Inflammatory macrophage treated with lipopolysaccharide for 4 hours (primary cell): ENCODE data around the gene PHLDB2.
"Not testable (repeated sequence)": the region's sequence is repeated elsewhere in the genome, so short reads cannot be mapped to it uniquely, and the experiment has no call there.

ENCODE experiments used
- DNase-seq: peaks from one replicate; pipeline ENCODE4 v3.0.0-alpha.2; 2020

The PHLDB2 gene

GRCh38 chr3:111859061-111859973 lies at the start of gene PHLDB2:
Gene PHLDB2 (plus strand): TSS chr3:111859265. CDS start chr3:111884078, 24,813 bp downstream.
- DNase-seq, result no peak

DNA sequence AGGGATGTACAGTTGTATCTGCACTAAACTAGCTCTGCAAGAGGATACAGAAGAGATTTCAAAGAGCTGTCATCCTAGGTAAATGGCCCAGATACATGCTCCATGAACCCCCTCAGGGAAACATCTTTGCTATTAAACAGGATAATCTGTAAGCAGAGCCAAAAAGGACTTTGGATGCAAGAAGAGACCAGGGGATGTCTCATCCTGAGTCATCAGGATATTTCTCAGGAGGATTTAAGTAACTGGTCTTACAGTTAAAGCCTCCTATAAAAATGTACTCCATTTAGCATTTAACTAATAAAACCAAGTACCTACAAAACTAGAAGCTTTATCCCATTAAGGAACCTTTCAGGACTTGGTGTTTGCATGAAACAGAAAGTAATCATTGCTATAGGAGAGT lies 48.2 kb upstream of the PHLDB2 start:
- DNase-seq, result no peak

GRCh38 chr3:111811811-111812210 lies 47.3 kb upstream of the PHLDB2 start:
- no peak for DNase-seq

DNA sequence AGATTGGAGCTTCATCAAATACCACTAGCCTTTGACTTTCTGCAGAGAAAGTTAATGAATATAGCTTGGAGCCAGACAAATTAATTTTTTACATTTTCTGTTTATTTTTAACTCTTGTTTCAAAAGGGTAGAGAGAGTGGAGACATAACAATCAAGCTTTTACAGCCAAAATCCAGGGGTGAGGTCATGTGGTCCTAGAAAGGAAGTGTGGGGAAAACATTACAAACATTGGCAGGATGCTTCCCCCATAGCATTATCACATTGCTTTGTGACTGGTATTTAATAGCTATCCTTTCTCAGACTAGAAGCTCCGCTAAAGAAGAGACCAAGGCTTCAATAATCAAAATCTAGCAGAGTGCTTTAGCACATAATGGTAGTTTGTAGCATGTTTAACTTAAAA lies 46.4 kb upstream of the PHLDB2 start:
- DNase-seq, result no peak

DNA sequence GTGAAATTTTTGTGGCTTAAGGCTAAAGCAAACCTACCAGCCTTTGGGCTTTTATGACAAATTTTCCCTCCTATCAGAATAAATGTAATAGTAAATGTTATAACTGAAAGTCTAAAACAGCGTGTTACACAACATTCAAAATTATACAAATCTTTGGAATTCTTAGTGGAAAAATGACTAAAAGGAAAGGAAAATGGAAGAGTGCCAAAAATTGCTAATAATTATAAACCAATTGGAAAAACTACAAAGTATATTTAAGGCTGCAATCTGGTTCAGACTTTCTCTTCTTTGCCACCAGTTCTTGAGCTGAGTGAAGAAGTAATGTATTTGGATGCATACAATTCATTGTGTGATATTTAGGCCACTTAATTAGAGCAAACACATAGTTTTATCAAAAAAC lies 45.6 kb upstream of the PHLDB2 start:
- no peak for DNase-seq

DNA sequence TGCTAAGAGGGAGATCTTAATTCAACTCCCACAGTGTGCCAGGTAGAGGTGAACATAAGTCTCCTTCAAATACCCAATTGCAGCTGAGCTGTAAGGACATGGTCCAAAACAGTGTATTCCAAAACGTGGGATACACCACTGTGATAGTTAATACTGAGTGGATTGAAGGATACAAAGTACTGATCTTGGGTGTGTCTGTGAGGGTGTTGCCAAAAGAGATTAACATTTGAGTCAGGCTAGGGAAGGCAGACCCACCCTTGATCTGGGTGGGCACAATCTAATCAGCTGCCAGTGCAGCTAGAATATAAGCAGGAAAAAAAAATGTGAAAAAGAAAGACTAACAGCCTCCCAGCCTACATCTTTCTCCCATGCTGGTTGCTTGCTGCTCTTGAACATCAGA lies 45.1 kb upstream of the PHLDB2 start:
- DNase-seq, result no peak

DNA sequence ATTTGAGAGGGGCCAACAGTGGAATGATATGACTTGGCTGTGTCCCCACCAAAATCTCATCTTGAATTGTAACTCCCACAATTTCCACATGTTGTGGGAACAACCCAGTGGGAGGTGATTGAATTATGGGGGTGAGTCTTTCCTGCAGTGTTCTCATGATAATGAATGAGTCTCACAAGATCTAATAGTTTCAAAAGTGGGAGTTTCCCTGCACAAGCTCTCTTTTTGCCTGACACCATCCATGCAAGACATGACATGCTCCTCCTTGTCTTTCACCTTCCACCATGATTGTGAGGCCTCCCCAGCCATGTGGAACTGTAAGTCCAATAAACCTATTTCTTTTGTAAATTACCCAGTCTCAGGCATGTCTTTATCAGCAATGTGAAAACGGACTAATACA lies 42.3 kb upstream of the PHLDB2 start:
- not testable (repeated sequence) for DNase-seq

DNA sequence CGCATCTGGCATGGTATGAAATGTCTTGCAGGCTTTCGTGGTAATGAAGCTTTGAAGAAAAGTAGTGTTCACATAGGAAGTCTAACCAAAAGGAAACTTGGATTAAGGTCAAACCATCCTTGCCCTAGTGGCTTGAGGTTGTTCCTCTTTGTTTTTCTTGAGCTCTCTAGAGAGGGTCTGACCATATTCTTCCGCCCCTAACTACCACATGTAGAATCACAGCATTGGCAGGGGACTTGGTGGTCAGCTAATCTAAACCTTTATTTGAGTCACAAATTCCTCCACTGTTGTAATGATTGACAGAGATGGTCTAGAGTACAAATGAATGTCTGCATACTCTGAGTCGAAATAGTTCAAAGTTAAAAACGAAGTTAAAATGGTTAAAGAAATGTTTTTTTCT lies 39.1 kb upstream of the PHLDB2 start:
- DNase-seq, result no peak

DNA sequence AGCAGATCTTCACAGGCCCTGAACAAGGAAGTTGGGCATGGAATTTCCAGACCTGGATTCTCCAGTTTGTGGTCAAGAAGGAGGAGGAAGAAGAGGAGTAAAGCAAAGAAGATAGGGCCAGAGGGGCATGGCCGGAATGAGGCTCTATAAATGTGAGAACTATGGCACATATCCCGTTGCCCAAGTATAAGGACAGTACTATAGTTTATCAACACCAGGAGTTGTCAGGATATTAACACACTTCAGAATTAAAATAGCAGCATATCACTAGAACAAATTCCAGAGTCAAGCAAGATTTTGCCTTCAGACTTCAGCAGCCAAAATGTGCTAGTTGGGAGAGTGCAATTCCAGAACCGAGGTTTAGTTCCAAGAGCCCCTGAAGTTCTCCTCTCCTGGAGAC lies 38.4 kb upstream of the PHLDB2 start:
- DNase-seq, result no peak

GRCh38 chr3:111821891-111822290 lies 37.2 kb upstream of the PHLDB2 start:
- no peak for DNase-seq

- DNase-seq, result no peak
Measured at GRCh38 chr3:111822804-111823203, 36.3 kb upstream of the PHLDB2 start.

DNA sequence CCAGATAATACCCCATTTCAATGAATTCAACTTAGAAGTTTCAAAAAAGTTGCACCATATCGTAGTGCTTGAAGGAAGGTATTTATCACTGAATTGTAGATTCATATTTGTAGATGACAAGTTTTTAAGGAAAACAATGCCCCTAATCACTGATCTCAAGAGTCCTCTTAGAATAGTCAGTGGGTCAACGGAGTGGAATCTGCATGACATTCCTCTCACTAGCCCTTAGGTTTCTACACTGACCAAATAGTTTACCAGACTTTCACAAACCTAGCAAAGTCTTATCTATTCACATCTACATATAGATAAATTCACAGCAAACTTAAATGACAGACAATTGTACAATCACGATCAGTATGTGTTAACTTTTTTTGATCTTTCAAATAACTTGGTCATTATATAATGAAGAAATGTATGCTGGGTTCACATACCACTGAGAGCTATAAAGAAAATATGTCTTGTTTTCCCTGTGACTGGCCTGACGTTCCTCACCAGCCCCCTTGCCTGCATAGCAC lies 35.7 kb upstream of the PHLDB2 start:
- DNase-seq, result no peak

- DNase-seq, result no peak
Measured at GRCh38 chr3:111824351-111824750, 34.7 kb upstream of the PHLDB2 start.

GRCh38 chr3:111827871-111828270 lies 31.2 kb upstream of the PHLDB2 start:
- DNase-seq, result no peak

DNA sequence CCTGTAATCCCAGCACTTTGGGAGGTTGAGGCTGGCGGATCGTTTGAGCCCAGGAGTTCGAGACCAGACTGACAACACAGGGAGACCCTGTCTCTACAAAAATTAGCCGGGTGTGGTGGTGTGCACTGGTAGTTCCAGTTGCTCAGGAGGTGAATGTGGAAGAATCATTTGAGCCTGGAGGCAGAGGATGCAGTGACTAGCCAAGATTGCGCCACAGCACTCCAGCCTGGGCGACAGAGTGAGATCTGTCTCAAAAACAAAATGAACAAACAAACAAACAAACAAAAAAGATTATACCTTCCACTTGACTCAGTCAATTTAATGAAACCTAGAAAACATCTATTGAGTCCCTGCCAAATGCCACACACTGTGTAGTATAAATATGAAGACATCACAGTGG lies 30.5 kb upstream of the PHLDB2 start:
- no peak for DNase-seq

GRCh38 chr3:111829023-111829422 lies 30.0 kb upstream of the PHLDB2 start:
- no peak for DNase-seq

DNA sequence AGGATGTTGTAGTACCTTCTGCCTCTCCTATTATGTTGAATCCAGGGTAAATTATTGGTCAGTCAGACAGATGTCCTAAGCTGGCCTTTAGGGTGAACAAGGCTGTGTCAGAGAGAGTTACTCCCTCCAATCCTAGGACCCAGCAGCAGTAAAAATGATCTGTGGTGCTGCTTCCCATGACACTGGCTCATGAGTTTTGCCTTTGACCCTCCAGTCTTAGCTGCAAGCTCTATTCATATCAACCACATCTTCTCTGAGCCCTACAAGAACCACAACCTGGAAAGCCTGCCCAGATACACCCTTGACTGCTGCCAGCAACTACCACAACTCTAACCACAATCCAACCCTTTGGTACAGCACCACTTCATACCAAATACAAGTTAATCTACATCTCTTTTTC lies 27.2 kb upstream of the PHLDB2 start:
- no peak for DNase-seq

DNA sequence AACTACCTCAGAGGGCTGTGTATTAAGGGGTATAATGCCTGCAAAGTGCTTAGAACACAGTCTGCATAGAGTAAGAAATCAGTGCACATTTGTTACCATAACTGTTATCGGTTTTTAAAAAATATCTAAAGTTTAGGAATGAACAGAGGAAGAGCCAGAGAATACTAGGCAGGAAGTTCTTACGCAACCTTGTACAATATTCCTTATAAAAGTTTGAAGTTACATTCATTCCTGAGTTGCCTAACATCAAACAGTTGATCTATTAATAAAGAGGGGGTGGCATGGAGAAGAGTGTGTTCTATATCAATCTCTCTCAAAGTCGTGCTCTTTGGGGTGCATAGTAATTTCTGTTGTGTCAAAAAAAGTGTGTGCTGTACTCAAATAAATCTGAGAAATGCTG lies 22.0 kb upstream of the PHLDB2 start:
- no peak for DNase-seq

GRCh38 chr3:111838133-111838532 lies 20.9 kb upstream of the PHLDB2 start:
- no peak for DNase-seq

GRCh38 chr3:111846039-111846438 lies 13.0 kb upstream of the PHLDB2 start:
- no peak for DNase-seq

- DNase-seq, result no peak
Measured at GRCh38 chr3:111846717-111847116, 12.3 kb upstream of the PHLDB2 start.

- no peak for DNase-seq
Measured at GRCh38 chr3:111848283-111848682, 10.8 kb upstream of the PHLDB2 start.

- no peak for DNase-seq
Measured at GRCh38 chr3:111848778-111849177, 10.3 kb upstream of the PHLDB2 start.

DNA sequence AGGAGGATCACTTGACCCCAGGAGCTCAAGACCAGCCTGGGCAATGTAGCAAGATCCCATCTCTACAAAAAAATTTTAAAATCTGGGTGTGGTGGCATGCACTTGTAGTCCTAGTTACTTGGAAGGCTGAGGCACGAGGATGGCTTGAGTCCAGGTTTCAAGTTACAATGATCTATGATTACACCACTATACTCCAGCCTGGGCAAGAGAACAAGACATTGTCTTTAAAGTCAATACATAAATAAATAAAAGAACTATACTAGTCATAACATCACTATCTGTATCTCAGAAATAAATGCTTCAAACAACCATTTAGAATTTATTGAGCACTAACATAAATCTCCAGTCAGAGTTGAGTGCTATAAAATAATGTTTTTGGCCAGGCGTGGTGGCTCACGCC lies 8.5 kb upstream of the PHLDB2 start:
- no peak for DNase-seq

- DNase-seq, result no peak
Measured at GRCh38 chr3:111851511-111851954, 7.5 kb upstream of the PHLDB2 start.
